Endothelial cell of umbilical vein (primary cell): ENCODE measurements around the gene FOXL3.

Experiments used
- EZH2 ChIP-seq: IDR thresholded peaks from 2 replicates; pipeline ENCODE4 v1.6.1; 2012; ENCODE audit warnings: borderline replicate concordance, low read depth, mild to moderate bottlenecking, moderate library complexity, low read length, inconsistent platforms; ENCODE audit not compliant: severe bottlenecking
- GATA2 ChIP-seq: IDR thresholded peaks from 2 replicates; pipeline ENCODE4 v1.7.0; 2011; ENCODE audit warnings: low read depth, mild to moderate bottlenecking, moderate library complexity, mixed read lengths, low read length; ENCODE audit not compliant: insufficient read length, insufficient read depth
- JUN ChIP-seq: IDR thresholded peaks from 2 replicates; pipeline ENCODE4 v1.6.1; 2011; ENCODE audit warnings: borderline replicate concordance, low read depth; ENCODE audit not compliant: insufficient read length, insufficient read depth
- MYC ChIP-seq: IDR thresholded peaks from one replicate; pipeline ENCODE4 v1.6.1; 2011; ENCODE audit warnings: mild to moderate bottlenecking, low read depth, low read length
- POLR2A ChIP-seq: IDR thresholded peaks from 2 replicates; pipeline ENCODE4 v1.6.1; 2012; ENCODE audit warnings: low read depth, mild to moderate bottlenecking, control low read depth, low read length
- POLR2AphosphoS5 ChIP-seq: IDR thresholded peaks from 2 replicates; pipeline ENCODE4 v1.6.1; 2012; ENCODE audit warnings: low read depth, mild to moderate bottlenecking, control low read depth, low read length, moderate library complexity; ENCODE audit not compliant: insufficient read depth
- TF ChIP-seq, protein P1 (sequence below), 2 donors: IDR thresholded peaks; 1 replicate in 1 of 2; 2 replicates in 1 of 2; pipeline ENCODE4 v1.5.1; 2011; ENCODE audit warnings: low read length in 2 of 2, mild to moderate bottlenecking in 2 of 2, moderate library complexity in 2 of 2, control low read depth in 1 of 2, inconsistent platforms in 1 of 2, low read depth in 1 of 2; ENCODE audit not compliant: insufficient read depth in 1 of 2; ENCODE audit errors: extremely low read depth in 1 of 2

GRCh38 chr7:300546-301290 lies 10.7 kb downstream of the FOXL3 start:
- TF ChIP-seq, protein P1, sequence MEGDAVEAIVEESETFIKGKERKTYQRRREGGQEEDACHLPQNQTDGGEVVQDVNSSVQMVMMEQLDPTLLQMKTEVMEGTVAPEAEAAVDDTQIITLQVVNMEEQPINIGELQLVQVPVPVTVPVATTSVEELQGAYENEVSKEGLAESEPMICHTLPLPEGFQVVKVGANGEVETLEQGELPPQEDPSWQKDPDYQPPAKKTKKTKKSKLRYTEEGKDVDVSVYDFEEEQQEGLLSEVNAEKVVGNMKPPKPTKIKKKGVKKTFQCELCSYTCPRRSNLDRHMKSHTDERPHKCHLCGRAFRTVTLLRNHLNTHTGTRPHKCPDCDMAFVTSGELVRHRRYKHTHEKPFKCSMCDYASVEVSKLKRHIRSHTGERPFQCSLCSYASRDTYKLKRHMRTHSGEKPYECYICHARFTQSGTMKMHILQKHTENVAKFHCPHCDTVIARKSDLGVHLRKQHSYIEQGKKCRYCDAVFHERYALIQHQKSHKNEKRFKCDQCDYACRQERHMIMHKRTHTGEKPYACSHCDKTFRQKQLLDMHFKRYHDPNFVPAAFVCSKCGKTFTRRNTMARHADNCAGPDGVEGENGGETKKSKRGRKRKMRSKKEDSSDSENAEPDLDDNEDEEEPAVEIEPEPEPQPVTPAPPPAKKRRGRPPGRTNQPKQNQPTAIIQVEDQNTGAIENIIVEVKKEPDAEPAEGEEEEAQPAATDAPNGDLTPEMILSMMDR (IDR thresholded peaks at IDR 0.05; ENCODE audit: extremely low read depth in 1 of 2, insufficient read depth in 1 of 2, low read depth in 1 of 2, low read length in 2 of 2), result no peak
- no peak for TF ChIP-seq POLR2A
- TF ChIP-seq GATA2, result no peak
- TF ChIP-seq JUN, result no peak
- no peak for TF ChIP-seq MYC
- no peak for TF ChIP-seq POLR2AphosphoS5
- TF ChIP-seq EZH2, result no peak
